DND-41 (cell line): ENCODE data around the gene MRPL24.

Experiments used
- ATAC-seq: fragments of 200-7000 bp; cut with Tn5 transposase; 3 replicates; pipeline ENCODE4 v1.9.1; 2021; ENCODE audit warnings: low read depth; ENCODE audit not compliant: insufficient read depth
- DNase-seq: peaks from one replicate; pipeline ENCODE4 v3.0.0-alpha.2; 2020
- H2AFZ ChIP-seq: 2 replicates; pipeline ENCODE4 v1.6.0; 2012; ENCODE audit warnings: low read depth, low read length
- H3K27ac ChIP-seq: 2 replicates; pipeline ENCODE4 v1.5.1; 2012; ENCODE audit warnings: low read length, inconsistent platforms
- H3K27me3 ChIP-seq: fragments of 200-600 bp; sonication (generic); 2 replicates; pipeline ENCODE4 v1.6.0; 2012; ENCODE audit warnings: low read length, mild to moderate bottlenecking, inconsistent platforms; ENCODE audit not compliant: insufficient read depth, poor library complexity
- H3K36me3 ChIP-seq: 2 replicates; pipeline ENCODE4 v1.5.1; 2012; ENCODE audit warnings: low read length, inconsistent platforms; ENCODE audit not compliant: insufficient read depth
- H3K4me1 ChIP-seq: 2 replicates; pipeline ENCODE4 v1.5.1; 2012; ENCODE audit warnings: mild to moderate bottlenecking, low read length; ENCODE audit not compliant: insufficient read depth
- H3K4me2 ChIP-seq: 2 replicates; pipeline ENCODE4 v1.6.0; 2012; ENCODE audit warnings: mild to moderate bottlenecking, moderate library complexity, low read length, inconsistent platforms; ENCODE audit not compliant: insufficient read depth
- H3K4me3 ChIP-seq, 2 experiments: fragments of 200-600 bp in 1 of 2; shearing (Covaris generic) in 1 of 2; 2 replicates each; pipeline ENCODE4 v1.5.1; 2012 to 2016; ENCODE audit warnings: inconsistent platforms in 2 of 2, low read length in 2 of 2, mild to moderate bottlenecking in 2 of 2, low read depth in 1 of 2, moderate library complexity in 1 of 2
- H3K79me2 ChIP-seq: 2 replicates; pipeline ENCODE4 v1.6.0; 2012; ENCODE audit warnings: low read length, inconsistent platforms; ENCODE audit not compliant: insufficient read depth
- H3K9ac ChIP-seq: 2 replicates; pipeline ENCODE4 v1.6.0; 2012; ENCODE audit warnings: low read depth, mild to moderate bottlenecking, inconsistent platforms, low read length, moderate library complexity
- H3K9me3 ChIP-seq: 2 replicates; pipeline ENCODE4 v1.5.1; 2012; ENCODE audit warnings: low read length, moderate library complexity, mild to moderate bottlenecking, inconsistent platforms; ENCODE audit not compliant: insufficient read depth, severe bottlenecking
- H4K20me1 ChIP-seq: 2 replicates; pipeline ENCODE4 v1.6.0; 2012; ENCODE audit warnings: low read length; ENCODE audit not compliant: insufficient read depth
- CTCF ChIP-seq: IDR thresholded peaks from 2 replicates; pipeline ENCODE4 v1.5.1; 2012; ENCODE audit warnings: borderline replicate concordance, low read length, moderate library complexity, mild to moderate bottlenecking; ENCODE audit not compliant: poor library complexity, severe bottlenecking; ENCODE audit errors: extremely low read depth
- EZH2 ChIP-seq: IDR thresholded peaks from 3 replicates; pipeline ENCODE4 v1.6.1; 2012; ENCODE audit warnings: borderline replicate concordance, low read depth, mild to moderate bottlenecking, moderate library complexity, low read length, inconsistent platforms; ENCODE audit not compliant: severe bottlenecking

The MRPL24 gene

GRCh38 chr1:156704166-156704711 is 36.6 kb downstream of the MRPL24 start:
- Histone ChIP-seq H3K9me3 (no peaks in the 10 kb centered on the region), H3K4me1 (peaks cover 24% of the 10 kb centered on the region), H3K9ac (no peak overlapping the region), H2AFZ (no peak overlapping the region), H3K4me2 (no peak overlapping the region), H3K79me2 (no peaks in the 10 kb centered on the region), H3K4me3 (no peak overlapping the region), H3K27me3 (peaks cover 21% of the 10 kb centered on the region), H3K27ac (no peak overlapping the region), H3K36me3 (no peaks in the 10 kb centered on the region), H4K20me1 (peaks cover 8% of the 10 kb centered on the region)
- no peak for ATAC-seq
- no peak for DNase-seq
- TF ChIP-seq EZH2, result no peak

- Histone ChIP-seq H3K36me3 (no peaks in the 10 kb centered on the region), H3K4me2 (no peak overlapping the region), H3K9ac (no peak overlapping the region), H2AFZ (no peak overlapping the region), H3K27me3 (peaks cover 23% of the 10 kb centered on the region), H3K9me3 (no peaks in the 10 kb centered on the region), H3K27ac (no peak overlapping the region), H3K4me1 (peaks cover 24% of the 10 kb centered on the region), H3K79me2 (no peaks in the 10 kb centered on the region), H3K4me3 (no peak overlapping the region), H4K20me1 (peaks cover 5% of the 10 kb centered on the region)
- no peak for ATAC-seq
- no peak for DNase-seq
- TF ChIP-seq EZH2 (no peak), CTCF (no peak)
These were observed 37.1 kb downstream of the MRPL24 start for GRCh38 chr1:156703741-156704140.

- TF ChIP-seq CTCF (no peak), EZH2 (no peak)
- no peaks in the 10 kb centered on the region for H3K9me3 ChIP-seq
- peaks cover 3% of the 10 kb centered on the region; the same call in 1 of the 2 replicates for H4K20me1 ChIP-seq
- H2AFZ ChIP-seq, result no peak overlapping the region
- no peak overlapping the region for H3K9ac ChIP-seq
- DNase-seq (no peak), ATAC-seq (no peak)
- H3K79me2 ChIP-seq, result no peaks in the 10 kb centered on the region
- no peak overlapping the region for H3K27ac ChIP-seq
- H3K36me3 ChIP-seq, result no peaks in the 10 kb centered on the region
- peaks cover 23% of the 10 kb centered on the region for H3K27me3 ChIP-seq
- H3K4me2 ChIP-seq, result no peak overlapping the region
- H3K4me1 ChIP-seq, result peaks cover 24% of the 10 kb centered on the region
- no peak overlapping the region for H3K4me3 ChIP-seq
These were observed 37.6 kb downstream of the MRPL24 start for GRCh38 chr1:156703336-156703735.

GRCh38 chr1:156700736-156701531 is 40.0 kb downstream of the MRPL24 start:
- peaks cover 10% of the 10 kb centered on the region for H3K27me3 ChIP-seq
- no peaks in the 10 kb centered on the region for H3K36me3 ChIP-seq
- ATAC-seq, result 0 out of 3 replicates have a peak, but pooled peaks have one; percentile 35
- TF ChIP-seq EZH2 (no peak), CTCF (no peak)
- no peaks in the 10 kb centered on the region for H3K79me2 ChIP-seq
- H3K9ac ChIP-seq, result no peak overlapping the region
- no peak for DNase-seq
- no peak overlapping the region for H3K27ac ChIP-seq
- H3K4me1 ChIP-seq, result peaks cover 12% of the 10 kb centered on the region
- H3K4me2 ChIP-seq, result no peak overlapping the region
- H4K20me1 ChIP-seq, result peaks cover 3% of the 10 kb centered on the region; the same call in 1 of the 2 replicates
- H3K4me3 ChIP-seq, result no peak overlapping the region
- no peaks in the 10 kb centered on the region for H3K9me3 ChIP-seq
- no peak overlapping the region for H2AFZ ChIP-seq
